Left kidney (tissue), 2 donors: ENCODE results near the gene NOS1AP. TPM values are rescaled to one million over a fixed set of nuclear protein-coding genes. Genes with fewer than 3 reads are reported as not detected.

Experiments used
- DNase-seq: peaks from one replicate; pipeline ENCODE4 v3.0.0-alpha.2; 2013
- polyA plus RNA-seq: library from polyadenylated mRNA; unstranded; fragments of 120-200 nt; gene quantifications from one replicate; pipeline ENCODE4 v1.2.1, GENCODE V29; 2013; ENCODE audit not compliant: insufficient read length

NOS1AP gene
- polyA plus RNA-seq, 1 donor = 10.7 TPM

GRCh38 chr1:162367772-162368171, 298.3 kb downstream of the NOS1AP start:
- DNase-seq = no peak

DNA sequence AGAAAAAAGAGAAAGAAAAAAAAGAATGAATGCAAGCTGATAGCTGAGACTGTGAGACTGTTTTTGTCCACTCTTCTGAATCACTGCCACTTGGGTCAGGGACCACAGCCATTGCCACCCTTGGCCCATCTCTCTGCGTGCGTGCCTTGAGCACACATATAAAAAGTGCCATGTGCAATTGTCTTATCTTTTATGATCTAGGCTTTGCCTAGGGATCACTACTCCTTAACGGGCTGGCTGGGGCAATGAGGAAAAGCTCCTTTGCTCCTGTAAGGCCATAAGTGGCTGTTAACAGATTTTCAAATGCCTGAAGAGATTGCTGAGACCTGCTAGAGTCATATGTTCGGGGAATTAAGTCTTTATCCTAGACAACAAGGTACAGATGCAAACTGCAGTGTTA, 299.0 kb downstream of the NOS1AP start:
- DNase-seq = no peak

GRCh38 chr1:162369571-162369970, 300.1 kb downstream of the NOS1AP start:
- no peak for DNase-seq

- no peak for DNase-seq
These were observed 300.7 kb downstream of the NOS1AP start for GRCh38 chr1:162370161-162370560.

DNA sequence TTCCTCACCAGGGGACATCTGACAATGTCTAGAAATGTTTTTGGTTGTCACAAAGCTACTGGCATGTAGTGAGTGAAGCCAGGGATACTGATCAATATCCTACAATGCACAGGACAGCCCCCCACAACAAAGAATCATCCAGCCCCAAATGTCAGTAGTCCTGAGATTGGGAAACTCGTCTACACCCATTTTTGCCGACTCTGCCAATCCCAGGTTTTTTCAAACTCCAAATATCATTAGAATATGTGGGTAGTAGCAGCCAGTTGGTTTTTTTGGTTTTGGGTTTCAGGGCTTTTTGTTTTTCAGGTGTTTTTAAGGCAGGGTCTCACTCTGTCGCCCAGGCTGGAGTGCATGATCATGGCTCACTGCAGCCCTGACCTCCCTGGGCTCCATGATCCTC, 301.2 kb downstream of the NOS1AP start:
- no peak for DNase-seq

GRCh38 chr1:162371611-162372010, 302.1 kb downstream of the NOS1AP start:
- no peak for DNase-seq

GRCh38 chr1:162372159-162373071, 302.9 kb downstream of the NOS1AP start:
- no peak for DNase-seq

DNA sequence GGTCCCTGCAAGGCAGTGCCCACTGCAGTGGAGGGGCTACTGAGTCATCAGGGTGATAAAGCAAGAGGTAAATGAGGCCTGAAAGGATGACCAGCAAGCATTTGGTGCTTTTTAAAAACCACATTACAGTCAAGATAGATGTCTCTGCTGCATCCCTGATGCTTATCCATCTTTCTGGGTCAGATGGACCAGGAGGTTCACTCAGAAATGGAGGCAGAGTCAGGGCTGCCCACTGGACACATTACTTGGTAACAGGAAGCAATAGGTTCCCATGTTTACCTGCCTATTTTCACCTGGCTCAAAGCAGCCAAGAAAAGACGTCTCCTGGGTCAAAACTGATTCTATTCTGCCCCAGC, 303.6 kb downstream of the NOS1AP start:
- no peak for DNase-seq

DNA sequence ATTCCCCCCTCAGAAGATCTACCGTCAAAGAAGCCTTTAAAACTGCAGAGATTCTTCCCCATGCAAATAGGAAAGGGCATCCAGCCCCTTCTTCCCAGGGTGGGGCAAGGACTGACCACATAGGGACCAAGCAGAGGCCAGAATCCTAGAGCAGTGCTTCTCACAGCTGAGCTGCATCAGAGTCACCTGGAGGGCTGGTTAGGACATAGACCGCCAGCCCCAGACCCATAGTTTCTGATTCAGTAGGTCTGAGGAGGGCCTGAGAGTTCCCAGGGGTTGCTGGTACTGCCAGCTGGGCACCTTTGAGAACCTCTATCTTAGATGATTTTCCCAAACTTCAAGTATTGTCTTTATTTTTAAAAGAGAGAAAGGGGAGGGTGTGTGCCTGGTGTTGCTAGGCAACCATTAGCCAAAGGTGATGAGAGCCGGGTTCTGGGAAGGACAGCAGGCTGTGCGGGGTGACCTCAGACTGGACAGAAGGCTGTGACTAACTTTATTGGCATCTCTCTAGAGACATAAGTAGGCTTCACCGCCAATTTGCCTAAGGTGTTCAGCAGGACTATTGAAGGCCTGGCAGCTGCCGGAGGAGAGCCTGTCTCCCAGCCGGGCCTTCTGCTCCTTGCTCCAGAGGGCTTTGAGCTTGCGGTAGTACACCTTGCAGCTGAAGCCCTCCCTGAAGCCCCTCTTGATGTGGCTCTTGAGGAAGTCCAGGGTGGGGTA, 304.2 kb downstream of the NOS1AP start:
- no peak for DNase-seq

DNA sequence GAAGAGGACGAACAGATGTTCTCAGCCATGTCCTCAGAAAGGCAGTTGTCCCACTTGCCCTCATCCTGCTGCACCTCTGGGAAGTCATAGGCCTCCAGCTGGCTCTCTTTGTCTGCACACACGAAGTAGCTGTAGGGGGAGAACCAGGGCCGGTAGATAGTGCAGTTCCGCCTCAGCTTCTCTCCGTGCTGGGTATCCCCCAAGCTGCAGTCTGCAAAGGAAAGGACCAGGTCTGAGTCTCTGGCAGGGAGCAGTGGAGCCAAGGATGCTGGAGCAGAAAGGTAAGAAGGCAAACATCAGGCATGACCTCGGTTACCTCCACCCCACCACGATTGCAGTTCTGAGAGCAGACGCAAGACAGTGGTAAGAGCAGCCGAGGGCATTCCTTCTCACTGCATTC, 304.9 kb downstream of the NOS1AP start:
- DNase-seq = no peak

DNA sequence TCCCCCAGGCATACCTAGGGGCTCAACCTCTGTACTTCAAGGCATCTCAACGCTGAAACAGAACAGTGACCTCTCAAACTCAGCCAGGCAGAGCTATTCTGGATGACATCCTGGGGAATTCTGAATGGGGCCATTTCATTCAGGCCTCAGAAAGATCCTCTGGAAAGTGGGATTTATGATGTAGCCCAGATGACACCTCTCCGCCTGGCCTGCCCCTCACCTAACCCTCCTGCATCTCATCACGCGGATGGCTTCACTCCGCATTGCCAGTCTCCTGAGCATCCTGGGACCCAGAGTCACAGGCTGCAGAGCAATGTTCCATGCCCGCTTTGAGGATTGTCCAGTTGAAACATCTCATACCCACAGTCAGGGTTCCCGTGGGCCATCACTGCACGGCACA, 306.0 kb downstream of the NOS1AP start:
- DNase-seq = no peak

DNA sequence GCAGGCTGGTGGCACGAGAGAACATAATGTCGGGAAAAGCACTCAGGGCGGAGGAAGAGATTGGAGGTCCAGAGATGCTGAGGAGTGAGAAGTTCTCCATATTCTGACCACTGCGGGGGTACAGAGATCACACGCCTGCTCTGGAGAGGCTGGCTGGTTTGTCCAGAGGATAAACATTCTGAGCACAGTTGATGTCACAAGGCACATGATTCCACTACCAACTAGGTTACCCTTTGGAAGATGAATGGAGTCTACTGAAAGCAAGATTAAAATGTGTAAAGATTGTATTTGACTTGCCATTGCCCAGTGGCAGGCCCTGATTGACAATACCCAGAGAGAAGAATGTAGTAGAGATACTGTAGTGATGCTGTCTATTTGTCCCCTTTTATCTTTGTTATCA, 307.2 kb downstream of the NOS1AP start, which contains the start of gene SPATA46:
SPATA46 (minus strand) TSS at position 164 of the 400 bp plus-strand sequence; CDS start at position 100, 64 bp downstream.
- DNase-seq = no peak

GRCh38 chr1:162380061-162380846, 310.8 kb downstream of the NOS1AP start:
- no peak for DNase-seq

GRCh38 chr1:162381383-162381782, 311.9 kb downstream of the NOS1AP start, which contains the start of gene C1orf226:
TSS of gene C1orf226 (plus strand) at chr1:162381728. CDS start at chr1:162381902, 174 bp downstream.
- DNase-seq = peak; percentile 26

GRCh38 chr1:162381941-162382750, 312.7 kb downstream of the NOS1AP start:
- no peak for DNase-seq

DNA sequence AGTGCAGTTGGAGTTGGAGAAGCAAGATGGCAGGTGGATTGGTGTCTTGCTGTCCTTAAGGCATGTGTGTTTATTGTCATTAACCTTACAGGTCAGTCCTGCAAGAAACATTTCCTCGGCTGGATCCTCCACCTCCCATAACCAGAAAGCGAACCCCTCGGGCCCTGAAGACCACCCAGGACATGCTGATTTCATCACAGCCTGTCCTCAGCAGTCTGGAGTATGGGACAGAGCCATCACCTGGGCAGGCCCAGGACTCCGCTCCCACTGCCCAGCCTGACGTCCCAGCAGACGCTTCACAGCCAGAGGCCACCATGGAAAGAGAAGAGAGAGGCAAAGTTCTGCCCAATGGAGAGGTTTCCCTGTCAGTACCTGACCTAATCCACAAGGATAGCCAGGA, 313.6 kb downstream of the NOS1AP start:
- DNase-seq = no peak

DNA sequence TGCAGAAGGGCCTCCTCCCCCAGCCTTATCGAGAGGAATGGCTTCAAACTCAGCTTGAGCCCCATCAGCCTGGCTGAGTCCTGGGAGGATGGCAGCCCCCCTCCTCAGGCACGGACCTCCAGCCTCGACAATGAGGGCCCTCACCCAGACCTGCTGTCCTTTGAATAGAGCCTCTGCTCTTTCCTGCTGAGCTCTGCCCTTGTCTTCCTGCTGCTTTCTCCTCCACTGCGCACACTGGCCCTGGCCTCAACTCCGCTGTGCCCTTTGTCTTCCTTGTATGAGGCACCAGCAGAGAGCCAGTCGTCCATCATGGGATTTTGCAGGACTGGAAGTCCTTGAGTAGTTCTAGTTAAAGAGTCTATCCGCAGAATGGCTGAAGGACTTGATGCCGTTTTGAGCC, 314.0 kb downstream of the NOS1AP start:
- DNase-seq = no peak

DNA sequence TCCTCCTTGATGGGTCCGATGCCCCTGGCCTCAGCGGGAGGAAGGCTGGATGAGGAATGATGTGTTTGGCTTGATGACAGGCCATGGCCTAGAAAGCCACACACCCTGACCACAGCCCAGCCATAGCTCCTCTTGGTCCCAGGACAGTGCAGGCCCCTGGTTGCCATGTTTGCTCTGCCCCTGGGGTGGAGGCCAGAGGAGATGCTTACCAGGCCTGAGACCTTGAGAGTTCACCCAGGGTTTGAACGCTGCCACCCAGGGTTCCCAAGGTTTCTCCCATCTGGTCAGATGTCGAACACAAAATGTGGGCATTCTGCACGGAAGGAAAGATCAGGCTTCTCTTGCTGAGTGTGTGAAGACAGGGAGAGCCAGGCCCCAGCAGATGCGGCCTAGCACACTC, 314.6 kb downstream of the NOS1AP start:
- DNase-seq = no peak

DNA sequence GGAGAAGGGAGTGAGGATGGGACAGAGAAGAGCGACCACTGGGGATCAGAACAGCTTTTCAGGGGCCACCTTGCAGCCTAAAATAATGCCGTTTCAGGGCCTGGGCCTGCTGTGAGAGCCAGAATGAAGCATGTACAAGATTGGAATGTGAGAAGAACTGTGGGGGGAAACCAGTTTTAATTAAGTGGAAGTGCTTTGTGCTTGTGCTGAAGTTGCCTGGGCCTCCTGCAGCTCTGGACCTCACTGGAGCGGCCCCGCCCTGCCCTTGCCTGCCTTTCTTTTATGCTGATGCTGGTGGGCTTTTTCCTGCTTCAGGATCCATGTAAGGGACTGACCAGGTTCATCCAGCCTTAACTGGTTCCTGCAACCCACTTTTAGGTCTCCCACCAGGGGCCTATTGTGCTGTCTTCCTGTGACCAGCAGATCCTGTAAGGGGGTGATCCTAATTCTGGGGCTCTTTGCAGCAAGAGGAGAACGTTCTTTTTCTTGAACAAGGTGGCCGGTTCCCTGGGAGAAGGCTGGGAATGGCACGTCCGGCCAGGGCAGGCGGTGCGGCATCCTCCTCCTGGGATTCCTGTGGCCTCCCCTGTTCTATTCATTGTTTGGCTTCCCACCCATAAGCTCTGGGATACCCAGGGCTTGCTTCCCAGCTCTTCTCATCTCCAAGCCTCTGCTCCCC, 315.2 kb downstream of the NOS1AP start:
- no peak for DNase-seq

DNA sequence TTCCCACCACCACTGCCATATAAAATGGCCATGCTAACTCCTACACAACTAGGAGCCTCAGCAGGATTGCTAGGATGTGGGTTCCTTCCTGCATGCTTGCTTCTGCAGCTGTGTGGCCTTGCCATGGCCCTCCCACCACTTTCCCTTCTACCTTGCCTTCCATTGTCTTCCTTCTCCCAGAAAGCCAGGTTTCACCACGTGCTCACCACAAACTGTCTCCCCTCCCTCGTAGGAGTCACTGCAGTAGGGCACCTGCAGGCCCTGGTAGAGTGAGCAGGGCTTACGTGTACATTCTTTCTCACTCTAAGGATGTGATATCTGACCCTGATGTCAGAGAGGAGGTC, 315.8 kb downstream of the NOS1AP start:
- DNase-seq = no peak

GRCh38 chr1:162385702-162386101, 316.2 kb downstream of the NOS1AP start:
- no peak for DNase-seq
